GM23338 (cell line): Measurements from ENCODE around the gene KAT6B. TPM values are rescaled to one million over a fixed set of nuclear protein-coding genes. Genes with fewer than 3 reads are reported as not detected.

Experiments
- ATAC-seq: fragments of 200-7000 bp; cut with Tn5 transposase; 3 replicates; pipeline ENCODE4 v1.9.1; 2020
- DNase-seq: peaks from one replicate; pipeline ENCODE4 v3.0.0-alpha.2; 2015; ENCODE audit warnings: low spot score
- H2AFZ ChIP-seq: fragments of 200-600 bp; sonication (generic); 2 replicates; pipeline ENCODE4 v1.8.0; 2016; ENCODE audit warnings: antibody characterized with exemption, mild to moderate bottlenecking, moderate library complexity
- H3F3A ChIP-seq: fragments of 200-600 bp; sonication (generic); replicated peaks from 2 replicates; pipeline ENCODE4 v1.8.0; 2017; ENCODE audit warnings: antibody characterized with exemption, mixed run types, low read depth
- H3K27ac ChIP-seq: fragments of 200-600 bp; sonication (generic); 2 replicates; pipeline ENCODE4 v1.6.1; 2016; ENCODE audit warnings: low read depth
- H3K27me3 ChIP-seq: fragments of 200-600 bp; sonication (generic); 2 replicates; pipeline ENCODE4 v1.8.0; 2016; ENCODE audit warnings: mild to moderate bottlenecking, mixed run types, moderate library complexity; ENCODE audit not compliant: insufficient read depth
- H3K36me3 ChIP-seq: fragments of 200-600 bp; sonication (generic); 2 replicates; pipeline ENCODE4 v1.8.0; 2016; ENCODE audit warnings: mild to moderate bottlenecking; ENCODE audit not compliant: insufficient read depth
- H3K4me1 ChIP-seq: fragments of 200-600 bp; sonication (generic); 2 replicates; pipeline ENCODE4 v1.8.0; 2016; ENCODE audit warnings: mild to moderate bottlenecking, moderate library complexity; ENCODE audit not compliant: insufficient read depth
- H3K4me2 ChIP-seq: fragments of 200-600 bp; sonication (generic); 2 replicates; pipeline ENCODE4 v1.7.1; 2017; ENCODE audit warnings: mixed run types
- H3K4me3 ChIP-seq: fragments of 200-600 bp; sonication (generic); 2 replicates; pipeline ENCODE4 v1.6.1; 2016; ENCODE audit warnings: mixed run types
- H3K79me2 ChIP-seq: fragments of 200-600 bp; sonication (generic); replicated peaks from 2 replicates; pipeline ENCODE4 v1.8.0; 2017; ENCODE audit warnings: mild to moderate bottlenecking; ENCODE audit not compliant: insufficient read depth
- H3K9me2 ChIP-seq: fragments of 200-600 bp; sonication (generic); 2 replicates; pipeline ENCODE4 v1.8.0; 2017; ENCODE audit not compliant: insufficient read depth
- H4K20me1 ChIP-seq: fragments of 200-600 bp; sonication (generic); replicated peaks from 2 replicates; pipeline ENCODE4 v1.8.0; 2017; ENCODE audit warnings: mild to moderate bottlenecking; ENCODE audit not compliant: insufficient read depth
- H3K27ac Mint-ChIP-seq: 2 replicates; pipeline ENCODE4 v1.8.0; 2020; ENCODE audit warnings: inconsistent platforms, mild to moderate bottlenecking, moderate library complexity, mixed read lengths
- H3K27me3 Mint-ChIP-seq: 3 replicates; pipeline ENCODE4 v1.8.0; 2022; ENCODE audit warnings: low read depth, mild to moderate bottlenecking, moderate library complexity, mixed read lengths, inconsistent platforms; ENCODE audit not compliant: insufficient read depth, poor library complexity
- H3K36me3 Mint-ChIP-seq: 3 replicates; pipeline ENCODE4 v1.8.0; 2021; ENCODE audit warnings: low read depth, mild to moderate bottlenecking, inconsistent platforms, moderate library complexity, mixed read lengths
- H3K4me1 Mint-ChIP-seq: 3 replicates; pipeline ENCODE4 v1.8.0; 2020; ENCODE audit warnings: mild to moderate bottlenecking, inconsistent platforms, mixed read lengths
- H3K4me3 Mint-ChIP-seq: 3 replicates; pipeline ENCODE4 v1.8.0; 2021; ENCODE audit warnings: moderate library complexity, mild to moderate bottlenecking, inconsistent platforms, mixed read lengths
- H3K9me3 Mint-ChIP-seq: 3 replicates; pipeline ENCODE4 v1.8.0; 2020; ENCODE audit warnings: moderate library complexity, mild to moderate bottlenecking, inconsistent platforms, mixed read lengths
- CREB1 ChIP-seq: fragments of 250-450 bp; sonication (Bioruptor Pico); IDR thresholded peaks from 2 replicates; pipeline ENCODE4 v1.5.0; 2020; ENCODE audit warnings: low read depth, mild to moderate bottlenecking, moderate library complexity
- EZH2 ChIP-seq: fragments of 200-600 bp; sonication (generic); IDR thresholded peaks from one replicate; pipeline ENCODE4 v1.8.0; 2017; ENCODE audit warnings: antibody characterized with exemption, mild to moderate bottlenecking, low read depth; ENCODE audit not compliant: unreplicated experiment
- EZH2phosphoT487 ChIP-seq: fragments of 200-600 bp; sonication (generic); IDR thresholded peaks from one replicate; pipeline ENCODE4 v1.8.1; 2018; ENCODE audit warnings: antibody characterized with exemption; ENCODE audit not compliant: unreplicated experiment
- JUNB ChIP-seq: IDR thresholded peaks from one replicate; pipeline ENCODE4 v1.6.1; 2016; ENCODE audit warnings: antibody characterized with exemption; ENCODE audit not compliant: unreplicated experiment
- NANOG ChIP-seq: IDR thresholded peaks from 2 replicates; pipeline ENCODE4 v1.6.1; 2016; ENCODE audit warnings: antibody characterized with exemption, borderline replicate concordance
- POLR2AphosphoS5 ChIP-seq: IDR thresholded peaks from 2 replicates; pipeline ENCODE4 v1.6.1; 2016; ENCODE audit warnings: antibody characterized with exemption, low read depth
- STAT1 ChIP-seq: IDR thresholded peaks from one replicate; pipeline ENCODE4 v1.6.1; 2016; ENCODE audit warnings: antibody characterized with exemption; ENCODE audit not compliant: unreplicated experiment
- ZNF114 ChIP-seq: fragments of 250-450 bp; sonication (Bioruptor Pico); IDR thresholded peaks from 2 replicates; pipeline ENCODE4 v1.5.0; 2020; ENCODE audit warnings: mild to moderate bottlenecking, moderate library complexity
- ZNF331 ChIP-seq: fragments of 250-450 bp; sonication (Bioruptor Pico); IDR thresholded peaks from 2 replicates; pipeline ENCODE4 v1.5.0; 2020; ENCODE audit warnings: low read depth, mild to moderate bottlenecking, moderate library complexity
- ZNF462 ChIP-seq: fragments of 250-450 bp; sonication (Bioruptor Pico); IDR thresholded peaks from 2 replicates; pipeline ENCODE4 v1.5.0; 2020; ENCODE audit warnings: mild to moderate bottlenecking, moderate library complexity
- polyA plus RNA-seq: library from polyadenylated mRNA; unstranded; fragments of >200 nt; fragmentation: Nextera tagmentation; extraction: Ambion mirVana; gene quantifications from 2 replicates; pipeline ENCODE4 v1.2.1, GENCODE V29; 2016
- total RNA-seq: library from RNA; depleted of rRNA; stranded (reverse); fragments of >200 nt; shearing (Covaris generic); gene quantifications from 2 replicates; pipeline ENCODE4 v1.2.3, GENCODE V29; 2014
- TF ChIP-seq, protein P1 (sequence below): IDR thresholded peaks from 2 replicates; pipeline ENCODE4 v1.6.1; 2016; ENCODE audit warnings: antibody characterized with exemption
- TF ChIP-seq, protein P2 (sequence below): IDR thresholded peaks from one replicate; pipeline ENCODE4 v1.6.1; 2018; ENCODE audit warnings: antibody characterized with exemption; ENCODE audit not compliant: unreplicated experiment
- TF ChIP-seq, protein P3 (sequence below), 2 experiments: fragments of 200-600 bp in 1 of 2; sonication (generic) in 1 of 2; conservative IDR thresholded peaks; 2 replicates each; pipeline versions ENCODE4 v1.5.1 to v1.6.1; 2016 to 2017; ENCODE audit warnings: antibody characterized with exemption in 2 of 2, low read depth in 2 of 2, mild to moderate bottlenecking in 2 of 2, moderate library complexity in 1 of 2

The KAT6B gene
- total and polyA plus RNA-seq, 2 experiments from 2014 or later, result 21.3 to 31.4 TPM

DNA sequence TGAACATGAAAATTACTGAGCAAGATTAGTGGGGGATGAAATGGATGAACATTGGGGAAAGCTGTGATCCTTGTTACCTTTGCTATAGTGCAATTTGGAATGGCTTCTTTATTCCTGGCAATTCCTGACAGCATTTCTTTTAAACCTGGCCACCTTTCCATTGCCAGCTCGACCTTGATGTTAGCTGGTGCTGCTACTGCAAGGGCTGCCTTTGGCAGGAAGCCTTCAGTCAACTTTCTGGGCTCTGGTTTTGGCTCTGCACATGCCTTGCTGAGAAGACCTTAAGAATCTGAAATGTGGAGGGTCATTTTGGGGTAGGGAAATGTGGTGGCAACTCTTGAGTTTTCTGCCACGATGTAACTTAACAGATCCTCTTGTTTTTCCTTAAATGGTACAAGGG is 64.7 kb downstream of the KAT6B start:
- Histone ChIP-seq H3K36me3 (no peaks in the 10 kb centered on the region), H3F3A (no peaks in the 10 kb centered on the region), H4K20me1 (no peaks in the 10 kb centered on the region; the same call in none of the 2 replicates), H3K4me3 (no peak overlapping the region), H3K4me1 (no peaks in the 10 kb centered on the region), H2AFZ (no peak overlapping the region), H3K9me2 (no peaks in the 10 kb centered on the region), H3K27ac (no peak overlapping the region), H3K79me2 (peaks cover 42% of the 10 kb centered on the region), H3K27me3 (no peaks in the 10 kb centered on the region), H3K4me2 (no peak overlapping the region)
- no peak for TF ChIP-seq JUNB
- TF ChIP-seq, protein P1, sequence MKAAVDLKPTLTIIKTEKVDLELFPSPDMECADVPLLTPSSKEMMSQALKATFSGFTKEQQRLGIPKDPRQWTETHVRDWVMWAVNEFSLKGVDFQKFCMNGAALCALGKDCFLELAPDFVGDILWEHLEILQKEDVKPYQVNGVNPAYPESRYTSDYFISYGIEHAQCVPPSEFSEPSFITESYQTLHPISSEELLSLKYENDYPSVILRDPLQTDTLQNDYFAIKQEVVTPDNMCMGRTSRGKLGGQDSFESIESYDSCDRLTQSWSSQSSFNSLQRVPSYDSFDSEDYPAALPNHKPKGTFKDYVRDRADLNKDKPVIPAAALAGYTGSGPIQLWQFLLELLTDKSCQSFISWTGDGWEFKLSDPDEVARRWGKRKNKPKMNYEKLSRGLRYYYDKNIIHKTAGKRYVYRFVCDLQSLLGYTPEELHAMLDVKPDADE, result no peak
- no peak for TF ChIP-seq ZNF331 (CRISPR knock-in tag)
- TF ChIP-seq ZNF462, result no peak
- TF ChIP-seq STAT1, result no peak
- TF ChIP-seq, protein P2, sequence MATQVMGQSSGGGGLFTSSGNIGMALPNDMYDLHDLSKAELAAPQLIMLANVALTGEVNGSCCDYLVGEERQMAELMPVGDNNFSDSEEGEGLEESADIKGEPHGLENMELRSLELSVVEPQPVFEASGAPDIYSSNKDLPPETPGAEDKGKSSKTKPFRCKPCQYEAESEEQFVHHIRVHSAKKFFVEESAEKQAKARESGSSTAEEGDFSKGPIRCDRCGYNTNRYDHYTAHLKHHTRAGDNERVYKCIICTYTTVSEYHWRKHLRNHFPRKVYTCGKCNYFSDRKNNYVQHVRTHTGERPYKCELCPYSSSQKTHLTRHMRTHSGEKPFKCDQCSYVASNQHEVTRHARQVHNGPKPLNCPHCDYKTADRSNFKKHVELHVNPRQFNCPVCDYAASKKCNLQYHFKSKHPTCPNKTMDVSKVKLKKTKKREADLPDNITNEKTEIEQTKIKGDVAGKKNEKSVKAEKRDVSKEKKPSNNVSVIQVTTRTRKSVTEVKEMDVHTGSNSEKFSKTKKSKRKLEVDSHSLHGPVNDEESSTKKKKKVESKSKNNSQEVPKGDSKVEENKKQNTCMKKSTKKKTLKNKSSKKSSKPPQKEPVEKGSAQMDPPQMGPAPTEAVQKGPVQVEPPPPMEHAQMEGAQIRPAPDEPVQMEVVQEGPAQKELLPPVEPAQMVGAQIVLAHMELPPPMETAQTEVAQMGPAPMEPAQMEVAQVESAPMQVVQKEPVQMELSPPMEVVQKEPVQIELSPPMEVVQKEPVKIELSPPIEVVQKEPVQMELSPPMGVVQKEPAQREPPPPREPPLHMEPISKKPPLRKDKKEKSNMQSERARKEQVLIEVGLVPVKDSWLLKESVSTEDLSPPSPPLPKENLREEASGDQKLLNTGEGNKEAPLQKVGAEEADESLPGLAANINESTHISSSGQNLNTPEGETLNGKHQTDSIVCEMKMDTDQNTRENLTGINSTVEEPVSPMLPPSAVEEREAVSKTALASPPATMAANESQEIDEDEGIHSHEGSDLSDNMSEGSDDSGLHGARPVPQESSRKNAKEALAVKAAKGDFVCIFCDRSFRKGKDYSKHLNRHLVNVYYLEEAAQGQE, result no peak
- TF ChIP-seq, protein P3, sequence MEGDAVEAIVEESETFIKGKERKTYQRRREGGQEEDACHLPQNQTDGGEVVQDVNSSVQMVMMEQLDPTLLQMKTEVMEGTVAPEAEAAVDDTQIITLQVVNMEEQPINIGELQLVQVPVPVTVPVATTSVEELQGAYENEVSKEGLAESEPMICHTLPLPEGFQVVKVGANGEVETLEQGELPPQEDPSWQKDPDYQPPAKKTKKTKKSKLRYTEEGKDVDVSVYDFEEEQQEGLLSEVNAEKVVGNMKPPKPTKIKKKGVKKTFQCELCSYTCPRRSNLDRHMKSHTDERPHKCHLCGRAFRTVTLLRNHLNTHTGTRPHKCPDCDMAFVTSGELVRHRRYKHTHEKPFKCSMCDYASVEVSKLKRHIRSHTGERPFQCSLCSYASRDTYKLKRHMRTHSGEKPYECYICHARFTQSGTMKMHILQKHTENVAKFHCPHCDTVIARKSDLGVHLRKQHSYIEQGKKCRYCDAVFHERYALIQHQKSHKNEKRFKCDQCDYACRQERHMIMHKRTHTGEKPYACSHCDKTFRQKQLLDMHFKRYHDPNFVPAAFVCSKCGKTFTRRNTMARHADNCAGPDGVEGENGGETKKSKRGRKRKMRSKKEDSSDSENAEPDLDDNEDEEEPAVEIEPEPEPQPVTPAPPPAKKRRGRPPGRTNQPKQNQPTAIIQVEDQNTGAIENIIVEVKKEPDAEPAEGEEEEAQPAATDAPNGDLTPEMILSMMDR (conservative IDR thresholded peaks at IDR 0.05; ENCODE audit: low read depth in 2 of 2), result no peak
- no peak for TF ChIP-seq POLR2AphosphoS5
- TF ChIP-seq NANOG, result no peak
- no peak for TF ChIP-seq CREB1
- no peak for TF ChIP-seq EZH2
- TF ChIP-seq ZNF114 (CRISPR knock-in tag), result no peak
- TF ChIP-seq EZH2phosphoT487, result no peak
- no peak for DNase-seq
- Mint-ChIP-seq H3K36me3 (no peaks in the 10 kb centered on the region), H3K9me3 (no peaks in the 10 kb centered on the region), H3K27ac (no peak overlapping the region), H3K27me3 (peaks cover 3% of the 10 kb centered on the region), H3K4me3 (no peak overlapping the region), H3K4me1 (peaks cover 4% of the 10 kb centered on the region; the same call in 1 of the 3 replicates)
- ATAC-seq, result no peak
